Occipital lobe (tissue), 2 donors: ENCODE results near the gene LHX4. TPM values are rescaled to one million over a fixed set of nuclear protein-coding genes. Genes with fewer than 3 reads are reported as not detected.

Experiments used
- DNase-seq: peaks from one replicate; lab custom pipeline; 2025; lab: John Stamatoyannopoulos, UW
- total RNA-seq: library from RNA; depleted of rRNA; stranded (reverse); fragments of >200 nt; gene quantifications from one replicate; pipeline ENCODE4 v1.2.3, GENCODE V29; 2014

LHX4 gene
- total RNA-seq, 1 donor from 2014 or later = 0.31 TPM

- DNase-seq = no peak
Measured at GRCh38 chr1:180227861-180228647, 2.0 kb upstream of the LHX4 start.

- no peak for DNase-seq
Measured at GRCh38 chr1:180228648-180229482, 1.2 kb upstream of the LHX4 start.

GRCh38 chr1:180230416-180230790, 339 bp downstream of the LHX4 start:
- no peak for DNase-seq

GRCh38 chr1:180230791-180231505, 884 bp downstream of the LHX4 start:
- DNase-seq = no peak

- no peak for DNase-seq
Measured at GRCh38 chr1:180231506-180231921, 1.4 kb downstream of the LHX4 start.

GRCh38 chr1:180231936-180232335, 1.9 kb downstream of the LHX4 start:
- DNase-seq = no peak

GRCh38 chr1:180232521-180233043, 2.5 kb downstream of the LHX4 start:
- DNase-seq = no peak

- DNase-seq = no peak
Measured at GRCh38 chr1:180233191-180234011, 3.3 kb downstream of the LHX4 start.

GRCh38 chr1:180234369-180235076, 4.5 kb downstream of the LHX4 start:
- DNase-seq = no peak

GRCh38 chr1:180235077-180235501, 5.0 kb downstream of the LHX4 start:
- no peak for DNase-seq

GRCh38 chr1:180235502-180236239, 5.6 kb downstream of the LHX4 start:
- no peak for DNase-seq

- no peak for DNase-seq
Measured at GRCh38 chr1:180236698-180237509, 6.8 kb downstream of the LHX4 start.

- DNase-seq = no peak
Measured at GRCh38 chr1:180237869-180238476, 7.9 kb downstream of the LHX4 start.

GRCh38 chr1:180238675-180239074, 8.6 kb downstream of the LHX4 start:
- DNase-seq = no peak

GRCh38 chr1:180239145-180240096, 9.4 kb downstream of the LHX4 start:
- no peak for DNase-seq

- DNase-seq = no peak
Measured at GRCh38 chr1:180241716-180242544, 11.9 kb downstream of the LHX4 start.
